Tibial artery (tissue), 4 donors: ENCODE results near the gene FNDC3A.

Source experiments
- DNase-seq, 2 donors: peaks; one replicate each; pipeline ENCODE4 v3.0.0-alpha.2; 2019
- H3K27ac ChIP-seq, 2 donors: fragments of 200-600 bp; sonication (generic) in 1 of 2; 1 replicate in 1 of 2; 2 replicates in 1 of 2; pipeline ENCODE4 v1.5.1; 2018 to 2019; ENCODE audit warnings: mild to moderate bottlenecking in 1 of 2
- H3K27me3 ChIP-seq, 2 donors: fragments of 200-600 bp; sonication (generic) in 1 of 2; one replicate each; pipeline versions ENCODE4 v1.5.1 to v1.6.0; 2016 to 2019
- H3K36me3 ChIP-seq, 3 donors: fragments of 200-600 bp; sonication (generic) in 2 of 3; one replicate each; pipeline ENCODE4 v1.5.1; 2016 to 2019; ENCODE audit warnings: mild to moderate bottlenecking in 2 of 3
- H3K4me1 ChIP-seq, 4 donors: fragments of 200-600 bp; sonication (generic) in 2 of 4; 1 replicate in 3 of 4; 2 replicates in 1 of 4; pipeline ENCODE4 v1.5.1; 2016 to 2019
- H3K4me3 ChIP-seq, 2 donors: fragments of 200-600 bp; sonication (generic) in 1 of 2; 1 replicate in 1 of 2; 2 replicates in 1 of 2; pipeline ENCODE4 v1.5.1; 2018 to 2019; ENCODE audit warnings: mild to moderate bottlenecking in 2 of 2
- H3K9me3 ChIP-seq, 3 donors: fragments of 200-600 bp; sonication (generic) in 1 of 3; one replicate each; pipeline ENCODE4 v1.5.1; 2016 to 2019
- CTCF ChIP-seq, 2 experiments: fragments of 200-600 bp in 1 of 2; fragments of 450-650 bp in 1 of 2; IDR thresholded peaks; one replicate each; pipeline ENCODE4 v1.5.1; 2017 to 2019; ENCODE audit warnings: antibody characterized with exemption in 2 of 2, mild to moderate bottlenecking in 1 of 2, moderate library complexity in 1 of 2
- intact Hi-C: fragments of 100-400 bp; cut with DNase I; formaldehyde crosslinking; loops from one replicate; pipeline ENCODE4 v1.15.0; 2023; ENCODE audit warnings: low total_unique reads

FNDC3A gene

DNA sequence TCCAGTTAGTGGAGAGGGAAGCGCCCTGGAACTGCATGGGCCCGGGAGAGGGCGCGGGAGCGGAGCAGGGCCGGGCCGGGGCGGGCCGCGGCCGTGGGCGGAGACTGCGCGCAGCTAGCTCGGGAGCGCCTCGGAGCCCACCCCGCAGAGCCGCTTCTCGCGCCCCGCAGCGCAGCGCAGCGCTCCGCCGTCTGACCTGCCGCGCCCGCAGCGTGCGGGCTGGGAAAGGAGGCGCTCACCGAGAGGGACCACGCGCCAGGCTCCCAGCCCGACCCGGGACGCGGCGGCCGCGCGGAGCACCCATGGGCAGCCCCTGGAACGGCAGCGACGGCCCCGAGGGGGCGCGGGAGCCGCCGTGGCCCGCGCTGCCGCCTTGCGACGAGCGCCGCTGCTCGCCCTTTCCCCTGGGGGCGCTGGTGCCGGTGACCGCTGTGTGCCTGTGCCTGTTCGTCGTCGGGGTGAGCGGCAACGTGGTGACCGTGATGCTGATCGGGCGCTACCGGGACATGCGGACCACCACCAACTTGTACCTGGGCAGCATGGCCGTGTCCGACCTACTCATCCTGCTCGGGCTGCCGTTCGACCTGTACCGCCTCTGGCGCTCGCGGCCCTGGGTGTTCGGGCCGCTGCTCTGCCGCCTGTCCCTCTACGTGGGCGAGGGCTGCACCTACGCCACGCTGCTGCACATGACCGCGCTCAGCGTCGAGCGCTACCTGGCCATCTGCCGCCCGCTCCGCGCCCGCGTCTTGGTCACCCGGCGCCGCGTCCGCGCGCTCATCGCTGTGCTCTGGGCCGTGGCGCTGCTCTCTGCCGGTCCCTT is 244.5 kb downstream of the FNDC3A start, which contains the start of gene MLNR:
MLNR (plus strand) TSS at position 303 of the 820 bp plus-strand sequence; CDS start at position 303, 0 bp downstream.
- intact Hi-C loops, result no loop called here
- no peak for TF ChIP-seq CTCF (IDR thresholded peaks at IDR 0.05)
- H3K9me3 ChIP-seq, result no peaks in the 10 kb centered on the region
- H3K27ac ChIP-seq, result no peak within 1 kb of the TSS
- no peak for DNase-seq
- H3K4me1 ChIP-seq, result peaks cover 0 to 31% (median 17%) of the 10 kb centered on the region in 4 donors
- H3K4me3 ChIP-seq, result peak within 1 kb of the TSS; percentile 41 to 46
- H3K27me3 ChIP-seq, result peaks cover 0 to 49% of the 10 kb centered on the region in 2 donors
- H3K36me3 ChIP-seq, result no peaks in the 10 kb centered on the region

GRCh38 chr13:49220856-49221589 is 245.3 kb downstream of the FNDC3A start:
- Histone ChIP-seq H3K4me3 (peak overlapping the region; percentile 41 to 46), H3K9me3 (no peaks in the 10 kb centered on the region), H3K4me1 (peaks cover 0 to 31% (median 17%) of the 10 kb centered on the region in 4 donors), H3K27ac (no peak overlapping the region), H3K27me3 (peaks cover 0 to 49% of the 10 kb centered on the region in 2 donors), H3K36me3 (no peaks in the 10 kb centered on the region)
- intact Hi-C loops, result no loop called here
- no peak for DNase-seq
- TF ChIP-seq CTCF (IDR thresholded peaks at IDR 0.05), result no peak

- Histone ChIP-seq H3K36me3 (no peaks in the 10 kb centered on the region), H3K4me1 (peaks cover 0 to 31% (median 17%) of the 10 kb centered on the region in 4 donors), H3K9me3 (no peaks in the 10 kb centered on the region), H3K4me3 (no peak overlapping the region), H3K27ac (no peak overlapping the region), H3K27me3 (peaks cover 0 to 49% of the 10 kb centered on the region in 2 donors)
- no peak for DNase-seq
- TF ChIP-seq CTCF (IDR thresholded peaks at IDR 0.05), result no peak
- intact Hi-C loops, result no loop called here
These were observed 245.9 kb downstream of the FNDC3A start for GRCh38 chr13:49221590-49221965.

DNA sequence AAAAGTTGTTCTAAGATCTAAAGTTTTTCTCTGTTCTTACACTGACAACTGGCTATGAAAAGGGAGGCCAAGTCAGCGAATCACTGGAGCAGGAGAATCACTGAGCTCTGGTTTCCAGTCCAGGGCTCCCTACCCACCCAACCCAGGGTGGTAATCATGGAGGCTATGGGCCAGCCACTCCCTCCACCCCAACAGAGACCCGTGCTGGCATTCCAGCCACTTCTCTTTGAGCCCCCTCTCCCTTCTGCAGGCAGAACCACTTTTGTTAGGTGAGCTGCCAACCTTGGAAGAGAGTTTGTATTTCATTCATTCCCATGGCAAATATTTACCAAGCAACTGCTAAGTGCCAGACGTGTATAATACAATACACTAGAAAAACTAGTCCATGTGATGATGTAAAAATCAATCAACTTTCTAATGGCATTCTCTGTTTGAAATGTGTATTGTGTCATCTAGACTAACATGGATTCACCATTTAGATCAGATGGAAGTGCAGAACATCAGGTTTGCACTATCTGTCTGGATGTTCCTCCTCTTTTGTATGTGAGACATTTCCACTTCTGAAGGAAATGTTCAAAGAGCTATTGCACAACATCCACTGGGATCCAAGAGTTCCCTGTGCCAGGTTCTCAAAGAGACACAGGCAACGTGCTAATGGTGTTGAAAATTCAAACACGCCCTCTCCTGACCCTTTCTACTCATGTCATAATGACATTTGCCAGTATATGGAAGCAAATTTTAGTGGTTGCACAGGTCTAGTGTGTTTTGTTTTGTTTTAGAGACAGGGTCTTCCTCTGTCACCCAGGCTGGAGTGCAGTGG is 249.7 kb downstream of the FNDC3A start:
- DNase-seq, result no peak
- Histone ChIP-seq H3K4me3 (no peak overlapping the region), H3K36me3 (no peaks in the 10 kb centered on the region), H3K4me1 (peaks cover 0 to 10% (median 6%) of the 10 kb centered on the region in 4 donors), H3K27ac (no peak overlapping the region), H3K9me3 (no peaks in the 10 kb centered on the region), H3K27me3 (peaks cover 0 to 25% of the 10 kb centered on the region in 2 donors)
- intact Hi-C loops, result no loop called here
- no peak for TF ChIP-seq CTCF (IDR thresholded peaks at IDR 0.05)

GRCh38 chr13:49226613-49227012 is 250.9 kb downstream of the FNDC3A start:
- Histone ChIP-seq H3K27me3 (peaks cover 0 to 13% of the 10 kb centered on the region in 2 donors), H3K9me3 (no peaks in the 10 kb centered on the region), H3K27ac (no peak overlapping the region), H3K4me1 (no peaks in the 10 kb centered on the region), H3K4me3 (no peak overlapping the region), H3K36me3 (no peaks in the 10 kb centered on the region)
- intact Hi-C loops, result no loop called here
- TF ChIP-seq CTCF (IDR thresholded peaks at IDR 0.05), result no peak
- no peak for DNase-seq
